ENCODE measurements around the gene PAPPA.

DNA sequence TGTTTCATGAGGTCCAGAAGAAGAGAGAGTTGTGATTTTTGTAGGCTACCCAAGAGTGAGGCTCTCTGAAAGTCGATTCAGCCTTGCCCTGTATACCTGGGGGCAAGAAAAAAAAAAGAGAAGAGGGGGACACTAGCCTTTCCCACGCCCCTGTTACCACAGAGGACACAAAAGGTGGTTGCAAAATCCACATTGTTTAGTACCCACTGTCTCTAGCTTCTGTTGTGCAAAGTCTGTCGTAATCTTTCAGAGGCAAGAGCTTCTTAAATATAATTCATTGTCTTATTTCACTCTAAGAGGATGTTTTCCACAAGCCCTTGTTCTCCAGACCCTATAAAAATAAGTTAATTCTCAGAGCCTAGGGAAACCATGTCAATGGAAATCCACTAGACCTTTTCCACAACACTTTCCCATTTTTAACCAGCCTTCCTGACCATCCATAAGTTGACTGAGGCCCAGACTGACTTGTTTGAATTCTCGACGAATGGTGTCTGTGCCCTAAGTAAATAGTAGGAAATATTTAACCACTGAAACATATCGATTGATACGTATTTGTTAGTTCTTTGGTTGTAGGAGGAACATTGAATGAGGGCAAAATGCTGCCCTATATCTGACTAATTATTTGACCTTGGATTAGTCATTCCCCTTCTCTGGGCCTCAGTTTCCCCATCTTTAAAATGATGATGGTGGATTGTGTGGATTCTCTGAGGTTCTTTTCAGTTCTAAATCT is 182.7 kb downstream of the PAPPA start:
- TF ChIP-seq POLR2A (IDR thresholded peaks at IDR 0.05) (no peak), CTCF (IDR thresholded peaks at IDR 0.05) (no peak)
